GM12872 (cell line): Measurements from ENCODE around the gene PRXL2A.

ENCODE experiments used
- TF ChIP-seq, protein P1 (sequence below): IDR thresholded peaks from 3 replicates; pipeline ENCODE4 v1.5.1; 2011; ENCODE audit warnings: low read depth, mild to moderate bottlenecking, low read length, moderate library complexity; ENCODE audit not compliant: insufficient read depth

Gene PRXL2A

DNA sequence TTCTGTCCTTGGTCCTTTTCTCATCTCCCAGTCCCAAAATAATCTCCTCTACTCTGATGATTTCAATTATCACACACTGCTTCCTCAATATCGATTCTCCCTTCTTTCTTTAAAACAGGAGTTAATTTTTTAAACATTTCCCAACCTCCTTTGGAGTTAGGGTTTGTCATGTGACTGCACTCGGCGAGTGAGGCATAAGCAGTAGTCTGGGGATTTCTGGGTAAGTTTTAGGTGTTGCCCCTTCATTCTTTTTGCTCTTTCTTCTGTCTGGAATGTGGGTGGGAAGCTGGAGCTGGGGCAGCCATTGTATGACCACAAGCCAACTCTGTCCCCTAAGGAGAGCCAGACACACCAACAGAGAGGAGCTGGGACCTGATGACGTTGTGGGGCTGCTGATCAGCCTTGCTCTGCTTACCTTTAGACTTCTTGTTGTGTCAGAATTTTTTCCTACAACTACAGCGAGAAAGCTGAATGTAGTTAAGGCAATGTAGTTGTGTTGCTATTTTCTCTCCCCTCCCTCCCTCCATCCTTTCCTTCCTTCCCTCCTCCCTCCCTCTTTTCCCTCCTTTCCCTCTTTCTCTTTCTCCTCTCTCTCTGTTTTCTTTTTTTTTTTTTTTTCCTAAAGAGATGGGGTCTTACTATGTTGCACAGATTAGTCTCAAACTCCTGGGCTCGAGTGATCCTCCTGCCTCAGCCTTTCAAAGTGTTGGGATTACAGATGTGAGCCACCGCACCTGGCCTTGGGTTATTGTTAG is 39.3 kb downstream of the PRXL2A start:
- TF ChIP-seq, protein P1, sequence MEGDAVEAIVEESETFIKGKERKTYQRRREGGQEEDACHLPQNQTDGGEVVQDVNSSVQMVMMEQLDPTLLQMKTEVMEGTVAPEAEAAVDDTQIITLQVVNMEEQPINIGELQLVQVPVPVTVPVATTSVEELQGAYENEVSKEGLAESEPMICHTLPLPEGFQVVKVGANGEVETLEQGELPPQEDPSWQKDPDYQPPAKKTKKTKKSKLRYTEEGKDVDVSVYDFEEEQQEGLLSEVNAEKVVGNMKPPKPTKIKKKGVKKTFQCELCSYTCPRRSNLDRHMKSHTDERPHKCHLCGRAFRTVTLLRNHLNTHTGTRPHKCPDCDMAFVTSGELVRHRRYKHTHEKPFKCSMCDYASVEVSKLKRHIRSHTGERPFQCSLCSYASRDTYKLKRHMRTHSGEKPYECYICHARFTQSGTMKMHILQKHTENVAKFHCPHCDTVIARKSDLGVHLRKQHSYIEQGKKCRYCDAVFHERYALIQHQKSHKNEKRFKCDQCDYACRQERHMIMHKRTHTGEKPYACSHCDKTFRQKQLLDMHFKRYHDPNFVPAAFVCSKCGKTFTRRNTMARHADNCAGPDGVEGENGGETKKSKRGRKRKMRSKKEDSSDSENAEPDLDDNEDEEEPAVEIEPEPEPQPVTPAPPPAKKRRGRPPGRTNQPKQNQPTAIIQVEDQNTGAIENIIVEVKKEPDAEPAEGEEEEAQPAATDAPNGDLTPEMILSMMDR, result no peak

DNA sequence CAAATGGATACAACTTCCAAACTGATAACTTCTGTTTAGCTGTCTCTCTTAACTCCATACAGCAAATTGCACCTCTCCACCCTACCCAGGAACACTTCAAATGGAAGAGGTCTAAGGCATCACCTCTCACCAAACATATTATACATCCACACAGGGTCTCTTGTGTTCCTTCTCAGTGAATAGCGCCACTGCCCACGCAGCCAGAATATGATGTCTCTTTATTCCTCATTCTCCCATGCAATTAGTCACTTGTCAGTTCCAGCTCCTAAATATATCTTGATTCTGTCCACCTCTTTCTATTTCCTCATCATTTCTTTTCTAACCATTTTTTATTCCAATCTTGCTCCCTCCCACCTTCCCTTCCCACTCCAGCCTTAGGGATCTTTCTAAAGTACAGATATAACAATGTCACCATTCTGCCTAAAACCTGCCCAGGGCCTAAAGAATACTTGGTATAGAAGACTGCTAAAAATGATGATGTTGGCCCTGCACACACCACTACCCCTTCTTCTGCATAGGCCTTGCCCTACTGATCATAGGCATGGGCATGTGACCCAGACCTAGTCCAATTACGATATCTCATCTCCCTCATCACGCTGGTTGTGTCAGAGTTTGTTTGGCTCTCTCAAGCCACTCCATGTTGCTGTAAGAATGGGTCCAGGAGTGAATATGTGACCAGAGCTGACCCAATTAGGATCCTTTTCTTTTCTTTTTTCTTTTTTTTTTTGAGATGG is 40.0 kb downstream of the PRXL2A start:
- TF ChIP-seq, protein P1, result no peak

DNA sequence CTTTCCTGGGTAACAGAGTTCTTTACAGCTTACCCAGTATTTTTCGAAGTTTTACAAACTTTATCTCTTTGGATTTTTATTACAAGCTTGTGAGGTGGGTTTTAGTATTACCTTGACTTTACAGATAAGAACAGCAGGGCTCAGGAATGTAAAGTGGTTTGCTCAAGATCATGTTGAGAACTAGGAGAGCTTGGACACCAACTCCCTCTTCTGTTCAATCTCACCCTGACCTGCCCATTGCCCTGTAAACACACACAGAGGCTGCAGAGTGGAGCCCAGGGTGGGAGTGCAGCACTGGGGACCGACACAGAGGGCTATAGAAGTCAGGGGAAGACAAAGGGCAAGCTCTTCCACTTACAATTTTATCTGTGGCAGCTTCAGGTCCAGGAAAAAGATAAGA is 41.2 kb downstream of the PRXL2A start:
- TF ChIP-seq, protein P1, result no peak

DNA sequence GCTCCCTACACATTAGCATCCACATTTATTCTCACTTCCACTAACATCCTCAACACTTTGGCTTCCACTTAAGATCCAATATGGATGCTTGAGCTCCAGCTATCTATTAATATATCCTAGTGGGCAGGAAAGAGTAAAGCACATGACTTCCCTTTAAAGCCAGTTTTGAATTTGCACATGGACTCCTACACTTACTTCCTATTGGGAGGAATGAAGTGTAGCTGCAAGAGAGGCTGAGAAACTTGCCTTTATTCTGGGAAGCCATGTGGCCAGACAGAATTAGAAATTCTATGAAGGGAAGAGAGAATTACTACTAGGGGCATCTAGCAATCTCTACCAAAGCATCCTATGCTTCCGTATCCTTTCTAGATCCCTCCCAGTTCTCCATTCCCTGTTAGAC is 42.8 kb downstream of the PRXL2A start:
- TF ChIP-seq, protein P1, result no peak

DNA sequence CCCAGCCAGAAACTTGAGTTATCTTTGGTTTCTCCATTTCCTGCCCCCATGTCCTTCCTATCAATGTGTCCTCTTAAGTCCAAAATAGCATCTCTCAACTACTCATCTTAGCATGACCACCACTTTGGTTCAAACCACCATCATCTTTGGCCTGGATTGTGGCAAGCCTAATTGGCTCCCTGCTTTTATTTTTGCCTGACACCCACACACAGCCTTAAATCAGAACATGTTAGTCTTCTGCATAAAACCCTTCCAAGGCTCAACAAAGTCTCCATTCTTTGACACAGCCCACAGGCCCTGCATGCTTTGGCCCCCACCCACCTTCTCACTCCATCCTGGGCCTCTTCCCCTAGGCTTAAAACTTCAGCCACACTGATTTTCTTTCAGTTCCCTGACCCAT is 43.7 kb downstream of the PRXL2A start:
- TF ChIP-seq, protein P1, result no peak

DNA sequence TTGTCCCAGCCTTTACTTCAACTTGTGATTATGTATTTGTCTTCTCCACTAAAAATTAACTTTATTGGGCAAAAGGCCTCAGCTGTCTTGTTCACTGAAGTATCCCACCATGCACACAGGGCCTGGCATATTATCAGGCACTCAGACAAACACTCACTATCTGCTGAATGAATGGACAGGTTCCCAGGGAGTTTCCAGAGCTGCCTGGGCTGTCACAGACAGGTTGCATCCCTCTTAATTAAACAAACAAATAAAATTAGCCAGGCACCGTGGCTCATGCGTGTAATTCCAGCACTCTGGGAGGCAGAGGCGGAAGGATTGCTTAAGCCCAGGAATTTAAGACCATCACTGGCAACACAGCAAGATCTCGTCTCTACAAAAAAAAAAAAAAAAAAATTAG is 44.3 kb downstream of the PRXL2A start:
- TF ChIP-seq, protein P1, result no peak

DNA sequence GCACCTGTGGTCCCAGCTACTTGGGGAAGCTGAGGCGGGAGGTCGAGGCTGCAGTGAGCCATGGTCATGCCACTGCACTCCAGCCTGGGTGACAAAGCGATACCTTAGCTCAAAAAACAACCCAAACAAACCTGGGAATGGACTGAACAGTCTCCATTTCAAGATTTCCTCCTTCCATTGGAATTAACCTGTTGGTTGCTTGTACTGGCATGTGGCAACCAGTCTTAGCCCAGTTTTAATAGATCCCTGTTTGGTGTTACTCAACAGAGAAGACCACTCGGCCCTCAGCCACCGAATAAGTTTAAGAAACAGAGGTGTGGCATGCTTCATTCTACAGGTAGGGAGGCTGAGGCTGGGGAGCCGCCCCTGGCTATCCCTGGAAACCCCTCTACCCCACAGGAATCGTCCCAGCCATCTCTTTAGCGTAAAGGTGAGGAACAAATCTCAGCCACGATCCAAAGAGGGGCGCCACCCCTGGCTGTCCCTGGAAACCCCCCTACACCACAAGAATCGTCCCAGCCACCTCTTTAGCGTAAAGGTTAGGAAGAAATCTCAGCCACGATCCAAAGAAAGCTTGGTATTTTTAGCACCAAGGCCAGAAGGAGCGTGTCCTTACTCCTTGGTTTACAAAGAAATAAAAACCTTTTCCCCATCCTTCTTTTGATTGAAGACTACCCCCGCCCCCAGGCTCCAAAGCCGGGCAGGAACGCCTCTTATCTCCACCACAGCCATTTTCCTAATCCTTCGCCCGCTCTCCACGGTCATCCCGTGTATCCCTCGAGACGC is 44.9 kb downstream of the PRXL2A start:
- TF ChIP-seq, protein P1, result no peak
